Endothelial cell of umbilical vein (primary cell): ENCODE measurements around the gene WNT7B.

ENCODE experiments used
- GATA2 ChIP-seq: IDR thresholded peaks from 2 replicates; pipeline ENCODE4 v1.7.0; 2011; ENCODE audit warnings: low read depth, mild to moderate bottlenecking, moderate library complexity, mixed read lengths, low read length; ENCODE audit not compliant: insufficient read length, insufficient read depth
- TF ChIP-seq, protein P1 (sequence below), 2 donors: IDR thresholded peaks; 1 replicate in 1 of 2; 2 replicates in 1 of 2; pipeline ENCODE4 v1.5.1; 2011; ENCODE audit warnings: low read length in 2 of 2, mild to moderate bottlenecking in 2 of 2, moderate library complexity in 2 of 2, control low read depth in 1 of 2, inconsistent platforms in 1 of 2, low read depth in 1 of 2; ENCODE audit not compliant: insufficient read depth in 1 of 2; ENCODE audit errors: extremely low read depth in 1 of 2

DNA sequence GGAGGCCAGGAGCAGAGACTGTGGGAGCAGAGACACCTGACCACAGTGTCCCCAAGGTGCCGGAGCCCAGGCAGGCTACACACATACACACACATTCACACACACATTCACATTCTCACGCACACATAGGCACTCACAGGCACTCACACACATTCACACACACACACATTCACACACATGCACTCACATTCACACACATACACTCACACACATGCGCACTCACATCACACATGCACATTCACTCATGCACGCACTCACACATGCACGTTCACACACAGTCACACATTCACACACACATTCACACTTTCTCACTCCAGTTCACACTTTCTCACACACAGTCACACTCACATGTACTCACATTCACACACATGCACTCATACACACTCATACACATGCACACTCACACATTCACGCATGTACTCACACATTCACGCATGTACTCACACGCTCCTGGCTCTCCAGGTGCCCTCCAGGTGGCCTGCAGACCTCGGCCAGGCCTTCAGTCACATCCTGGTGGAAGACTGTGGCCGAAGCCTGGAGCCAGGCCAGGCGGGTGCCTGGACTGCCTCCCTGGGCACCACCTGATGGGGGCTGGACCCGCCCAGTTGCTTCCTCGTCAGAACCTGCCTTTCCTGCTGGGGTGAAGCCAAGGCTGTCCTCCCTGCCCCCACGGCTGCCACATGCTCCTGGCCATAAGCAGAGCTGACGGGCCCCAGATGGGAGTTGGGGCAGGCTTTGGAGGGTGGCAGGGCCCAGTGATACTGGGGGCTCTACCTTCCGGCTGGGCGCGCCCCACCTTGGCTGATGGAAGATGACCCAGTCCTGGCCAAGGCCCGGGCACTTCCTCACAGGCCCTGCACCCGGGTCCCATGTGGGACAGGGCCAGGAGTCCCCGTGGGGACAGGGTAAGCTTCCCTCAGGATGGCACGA is 89.5 kb downstream of the WNT7B start:
- TF ChIP-seq, protein P1, sequence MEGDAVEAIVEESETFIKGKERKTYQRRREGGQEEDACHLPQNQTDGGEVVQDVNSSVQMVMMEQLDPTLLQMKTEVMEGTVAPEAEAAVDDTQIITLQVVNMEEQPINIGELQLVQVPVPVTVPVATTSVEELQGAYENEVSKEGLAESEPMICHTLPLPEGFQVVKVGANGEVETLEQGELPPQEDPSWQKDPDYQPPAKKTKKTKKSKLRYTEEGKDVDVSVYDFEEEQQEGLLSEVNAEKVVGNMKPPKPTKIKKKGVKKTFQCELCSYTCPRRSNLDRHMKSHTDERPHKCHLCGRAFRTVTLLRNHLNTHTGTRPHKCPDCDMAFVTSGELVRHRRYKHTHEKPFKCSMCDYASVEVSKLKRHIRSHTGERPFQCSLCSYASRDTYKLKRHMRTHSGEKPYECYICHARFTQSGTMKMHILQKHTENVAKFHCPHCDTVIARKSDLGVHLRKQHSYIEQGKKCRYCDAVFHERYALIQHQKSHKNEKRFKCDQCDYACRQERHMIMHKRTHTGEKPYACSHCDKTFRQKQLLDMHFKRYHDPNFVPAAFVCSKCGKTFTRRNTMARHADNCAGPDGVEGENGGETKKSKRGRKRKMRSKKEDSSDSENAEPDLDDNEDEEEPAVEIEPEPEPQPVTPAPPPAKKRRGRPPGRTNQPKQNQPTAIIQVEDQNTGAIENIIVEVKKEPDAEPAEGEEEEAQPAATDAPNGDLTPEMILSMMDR (IDR thresholded peaks at IDR 0.05; ENCODE audit: extremely low read depth in 1 of 2, insufficient read depth in 1 of 2, low read depth in 1 of 2, low read length in 2 of 2) = no peak
- TF ChIP-seq GATA2 = no peak
